Activated CD8-positive, alpha-beta memory T cell treated with anti-CD3 and anti-CD28 coated beads for 4 hours (primary cell): ENCODE results near the gene CMTM6.
"Not testable (repeated sequence)": the region's sequence is repeated elsewhere in the genome, so short reads cannot be mapped to it uniquely, and the experiment has no call there.

Experiments
- DNase-seq, 2 donors: peaks; one replicate each; pipeline ENCODE4 v3.0.0-alpha.2; 2020; ENCODE audit warnings: low read depth in 2 of 2

Gene CMTM6

DNA sequence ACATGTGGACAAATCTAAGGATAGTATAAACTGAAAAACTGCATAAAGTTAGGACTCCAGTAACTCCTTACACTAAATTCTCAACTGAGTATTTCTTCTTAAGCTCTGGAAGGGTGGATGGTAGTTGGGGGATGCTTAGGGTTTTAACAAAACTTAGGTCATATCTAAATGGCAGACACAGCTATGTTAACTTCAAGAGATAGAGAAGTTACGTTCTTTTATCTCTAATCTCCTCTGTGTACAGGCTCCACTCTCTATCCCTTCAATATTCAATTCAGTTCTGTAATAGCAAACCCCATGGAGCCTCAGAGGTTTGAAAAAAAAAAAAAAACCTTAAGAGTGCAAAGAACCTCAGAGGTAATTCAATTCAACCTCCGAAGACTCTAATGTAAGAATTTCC is 3.1 kb downstream of the CMTM6 start:
- no peak for DNase-seq

DNA sequence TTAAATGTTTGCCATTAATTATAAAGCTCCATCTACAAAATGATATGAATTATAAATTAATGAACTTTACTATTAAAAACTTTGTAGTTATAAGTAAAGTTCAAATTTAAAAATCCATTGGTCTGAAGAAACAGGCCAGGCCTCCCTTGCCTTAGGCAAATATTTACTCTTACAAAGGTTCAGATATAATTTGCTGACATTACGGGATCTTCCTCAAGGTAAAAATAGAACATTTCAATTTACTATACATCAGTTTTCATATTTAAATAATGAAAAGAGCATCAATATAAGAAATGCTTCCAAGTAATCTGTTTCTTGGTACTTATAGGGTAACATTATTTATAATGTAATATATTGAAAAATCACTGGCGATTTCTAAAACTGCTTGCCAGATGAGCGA is 3.7 kb downstream of the CMTM6 start:
- DNase-seq, result no peak

DNA sequence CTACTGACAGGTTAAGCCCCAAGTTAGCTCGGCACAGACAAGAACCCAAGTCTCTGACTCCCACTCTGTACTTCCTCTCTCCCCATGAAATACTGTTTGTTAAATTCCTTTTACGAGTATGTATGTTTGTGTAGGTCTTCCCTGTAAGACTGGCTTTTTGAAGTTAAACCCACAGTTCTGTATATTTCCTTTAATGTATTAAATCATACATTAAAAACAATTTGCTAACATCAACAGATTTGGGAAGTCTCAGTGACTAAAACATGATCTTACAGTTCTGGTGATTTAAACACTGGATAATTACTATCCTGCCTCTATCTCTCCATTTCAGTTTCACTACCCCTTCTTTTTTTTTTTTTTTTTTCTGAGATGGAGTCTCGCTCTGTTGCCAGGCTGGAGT is 4.4 kb downstream of the CMTM6 start:
- DNase-seq, result no peak

DNA sequence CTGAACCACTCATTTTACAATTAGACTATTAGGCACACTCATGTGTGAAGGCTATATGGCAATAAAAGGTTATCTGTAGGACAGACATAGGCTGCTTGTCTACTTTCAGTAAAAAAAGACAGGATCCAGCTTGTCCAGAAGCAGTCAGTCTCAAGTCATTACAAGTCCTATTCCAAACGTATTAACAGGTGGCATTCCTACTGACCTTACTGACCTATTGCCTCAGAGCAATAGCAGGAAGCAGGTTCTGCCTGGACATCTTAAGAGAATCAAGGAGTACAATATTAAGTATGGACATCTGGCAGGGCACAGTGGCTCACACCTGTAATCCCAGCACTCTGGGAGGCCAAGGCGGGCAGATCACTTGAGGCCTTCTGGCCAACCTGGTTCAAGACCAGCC is 7.0 kb downstream of the CMTM6 start:
- no peak for DNase-seq

DNA sequence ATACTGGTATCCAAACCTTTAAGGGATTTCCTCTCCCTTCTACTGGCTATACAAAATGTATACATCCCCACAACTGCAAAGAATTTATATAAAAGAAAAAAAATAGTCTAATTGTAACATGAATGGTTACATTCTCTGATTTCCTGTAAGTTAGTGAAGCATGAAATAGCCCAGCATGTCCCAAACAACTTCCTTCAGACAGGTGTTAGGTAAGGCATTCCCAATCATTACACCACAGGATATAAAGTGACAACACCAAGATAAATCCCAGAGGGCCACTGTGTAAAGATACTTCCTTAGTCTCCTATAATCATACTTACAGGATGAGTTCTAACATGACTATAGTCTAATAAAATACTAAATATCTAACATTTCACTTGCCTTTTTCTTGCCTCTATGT is 7.6 kb downstream of the CMTM6 start:
- no peak for DNase-seq

DNA sequence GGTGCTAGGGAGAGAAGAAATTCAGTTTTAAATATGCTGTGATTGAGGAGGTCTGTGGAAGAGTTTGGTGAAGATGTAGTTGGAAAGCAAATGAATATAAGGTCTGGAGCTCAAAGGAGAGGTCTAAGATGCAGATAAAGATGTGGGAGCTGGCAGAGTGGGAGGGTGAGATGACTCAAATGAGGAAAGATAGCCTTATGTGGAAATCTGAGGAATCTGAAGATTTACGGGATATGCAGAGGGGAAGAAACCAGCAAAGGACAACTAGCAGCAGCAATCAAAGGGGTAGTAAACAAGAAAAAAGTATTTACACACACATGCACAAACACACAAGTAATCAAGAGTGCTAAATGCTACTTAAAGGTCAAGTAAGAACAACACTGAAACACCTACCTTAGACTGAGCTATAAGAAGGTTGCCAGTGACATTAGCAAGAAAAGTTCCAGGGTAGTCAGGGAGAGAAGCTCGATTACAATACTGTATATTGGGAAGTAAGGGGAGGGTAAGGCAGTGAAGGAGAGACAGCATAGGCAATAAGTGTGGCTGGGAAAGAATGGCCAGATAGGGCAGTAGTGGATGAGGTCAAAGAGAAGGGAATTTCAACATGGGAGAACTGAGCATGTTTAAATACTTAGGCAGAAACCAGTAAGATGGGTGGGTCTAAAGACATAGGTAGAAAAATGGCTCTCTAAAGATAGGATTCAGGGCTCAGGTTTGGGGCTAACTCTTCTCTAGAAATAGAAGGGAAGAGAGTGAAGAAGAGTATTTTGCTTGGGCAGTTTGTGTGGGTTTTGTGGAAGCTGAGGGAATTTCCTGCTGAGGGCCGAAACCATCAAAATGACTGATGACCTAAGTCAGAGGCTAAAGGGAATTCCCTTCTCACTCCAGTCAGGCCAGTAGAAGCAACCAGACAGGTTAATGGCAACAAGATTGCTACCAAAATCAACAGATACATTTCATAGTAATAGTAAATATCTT is 8.9 kb downstream of the CMTM6 start:
- DNase-seq, result no peak

DNA sequence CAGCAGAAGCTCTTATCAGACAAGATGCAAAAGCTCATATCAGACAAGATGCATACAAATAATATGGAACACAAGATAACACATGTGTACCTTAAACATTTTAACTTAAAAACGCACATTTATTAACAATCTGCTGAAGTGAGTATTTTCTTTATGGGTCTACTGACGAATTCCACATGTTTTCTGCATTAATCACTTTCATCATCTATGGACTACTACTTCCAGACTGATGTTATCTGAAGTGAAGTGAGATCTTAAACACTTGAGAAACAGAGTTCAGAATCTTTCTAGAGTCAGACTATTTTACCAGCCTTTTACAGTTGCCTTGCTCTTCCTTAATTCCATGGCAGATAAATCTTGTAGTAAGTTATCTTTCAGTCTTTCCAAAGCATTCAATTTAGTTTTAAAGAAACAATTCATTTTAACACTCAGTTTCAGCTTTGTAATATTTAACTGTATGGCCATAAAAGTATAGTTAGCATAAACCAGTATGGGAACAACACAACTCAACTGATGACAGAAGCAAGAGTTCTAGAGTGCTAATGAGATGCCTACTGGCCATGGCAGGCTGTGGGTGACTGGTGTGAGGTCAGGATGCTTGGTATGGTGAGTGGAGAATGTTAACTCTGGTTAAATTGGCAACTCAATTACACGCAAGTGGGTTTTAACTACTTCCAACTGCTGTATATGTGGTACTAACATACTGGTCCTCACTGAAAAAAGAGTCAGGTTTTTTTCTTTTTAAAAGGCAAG is 9.8 kb downstream of the CMTM6 start:
- no peak for DNase-seq

DNA sequence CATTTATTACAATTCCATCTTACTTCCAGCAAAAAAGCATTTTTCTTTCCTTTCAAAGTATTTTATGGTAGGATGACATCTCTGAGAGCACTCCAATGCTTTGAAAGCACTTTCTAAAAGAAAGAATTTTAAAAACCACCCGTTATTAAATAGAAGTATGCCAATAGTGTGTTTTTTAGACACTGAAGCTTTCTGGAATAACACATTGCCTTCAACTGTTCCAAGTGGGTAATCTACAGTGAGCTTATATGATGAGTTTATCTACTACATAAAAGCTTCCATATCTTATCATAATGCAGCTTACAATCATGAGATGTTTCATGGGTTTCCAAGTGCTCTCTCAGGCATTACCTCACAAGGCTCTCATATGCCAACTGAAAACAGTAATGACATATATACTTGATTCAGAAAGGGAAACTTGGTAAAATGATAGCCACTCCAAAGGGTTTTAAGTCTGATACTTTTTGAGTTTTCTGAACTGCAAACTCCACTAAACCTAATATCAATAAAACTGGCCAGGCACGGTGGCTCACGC is 14.1 kb downstream of the CMTM6 start:
- DNase-seq, result no peak

DNA sequence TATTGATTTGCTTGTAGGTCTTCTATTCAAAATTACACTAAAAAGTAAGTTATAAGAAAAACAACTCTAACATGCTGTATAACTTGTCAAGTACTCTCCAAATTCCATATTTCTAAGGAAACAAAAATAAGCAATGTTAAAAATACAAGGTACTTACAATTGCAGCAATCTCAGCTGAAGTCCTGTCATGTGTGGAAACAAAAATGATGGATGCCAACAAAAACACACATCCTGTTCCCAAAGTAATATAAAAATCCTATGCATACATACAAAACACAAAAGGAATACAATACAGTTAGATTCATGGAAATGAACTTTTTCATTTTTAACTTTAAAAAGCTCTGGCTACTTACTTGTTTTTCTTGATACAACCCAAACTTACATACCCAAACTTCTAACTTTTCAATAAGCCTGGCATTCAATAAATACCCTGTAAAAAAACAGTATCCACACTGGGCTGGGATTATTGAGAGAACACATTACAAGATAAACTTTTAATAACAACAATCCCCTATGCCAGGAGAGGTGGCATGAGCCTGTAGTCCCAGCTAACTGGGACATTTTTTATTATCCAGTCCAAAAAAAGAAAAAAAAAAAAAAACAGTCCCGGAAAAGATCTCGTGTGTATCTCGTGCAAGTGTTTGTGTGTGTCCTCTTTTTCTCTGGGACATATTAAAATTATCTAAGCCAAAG is 14.7 kb downstream of the CMTM6 start:
- DNase-seq, result no peak

DNA sequence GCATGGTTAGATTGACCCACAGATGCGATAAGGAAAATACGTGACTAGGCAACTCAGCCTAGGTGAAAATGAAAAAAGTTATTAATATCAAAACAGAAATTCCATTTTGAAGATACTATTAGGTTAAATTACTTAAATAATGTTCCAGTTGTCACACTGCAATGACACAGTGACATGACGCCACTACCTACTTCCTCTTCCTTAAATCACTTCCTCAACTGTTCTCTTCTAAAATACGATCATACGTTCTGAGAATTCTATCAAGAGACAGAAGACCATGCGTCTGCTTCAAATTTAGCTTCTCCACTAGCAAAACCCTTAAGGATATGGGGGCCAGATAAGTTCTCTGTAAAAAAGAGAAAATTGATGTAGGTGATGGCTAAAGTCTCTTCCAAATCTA is 18.2 kb downstream of the CMTM6 start:
- no peak for DNase-seq

DNA sequence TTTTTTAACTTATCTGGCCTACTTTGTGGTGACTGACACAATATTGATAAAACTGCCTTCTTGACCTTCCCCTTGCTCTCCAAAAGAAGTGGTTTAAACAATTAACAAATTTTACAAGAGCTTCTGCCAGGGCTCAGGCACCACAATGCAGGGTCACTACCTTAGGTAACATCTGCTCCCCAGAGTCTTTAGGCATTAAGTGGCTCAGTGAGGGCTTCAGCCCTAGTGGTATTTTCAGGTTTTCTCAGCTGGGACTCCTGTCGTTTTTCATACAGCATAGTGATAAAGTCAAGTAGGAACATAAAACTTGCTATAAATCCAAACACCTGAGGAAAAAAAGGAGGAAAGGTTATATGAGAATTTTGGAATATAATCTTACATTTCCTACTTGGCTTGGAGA is 18.9 kb downstream of the CMTM6 start:
- DNase-seq, result no peak

DNA sequence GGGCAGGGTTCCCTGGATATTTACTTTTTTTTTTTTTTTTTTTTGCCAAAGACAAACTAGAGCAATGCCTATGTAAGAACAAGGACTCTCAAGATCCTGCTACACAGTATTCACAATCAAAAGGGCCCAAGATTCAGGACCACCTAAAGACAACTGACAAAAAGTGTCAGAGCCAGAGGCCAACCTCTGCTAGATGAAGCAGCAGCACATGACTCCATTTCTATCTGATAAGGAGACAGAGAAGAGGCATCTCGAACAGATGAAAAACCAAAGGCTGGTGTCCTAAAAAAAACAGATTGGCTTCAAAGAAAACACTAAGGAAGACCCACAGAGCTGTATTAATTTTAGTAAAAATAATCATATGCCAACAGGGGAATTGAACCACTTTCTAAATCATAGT is 20.0 kb downstream of the CMTM6 start:
- DNase-seq, result no peak

DNA sequence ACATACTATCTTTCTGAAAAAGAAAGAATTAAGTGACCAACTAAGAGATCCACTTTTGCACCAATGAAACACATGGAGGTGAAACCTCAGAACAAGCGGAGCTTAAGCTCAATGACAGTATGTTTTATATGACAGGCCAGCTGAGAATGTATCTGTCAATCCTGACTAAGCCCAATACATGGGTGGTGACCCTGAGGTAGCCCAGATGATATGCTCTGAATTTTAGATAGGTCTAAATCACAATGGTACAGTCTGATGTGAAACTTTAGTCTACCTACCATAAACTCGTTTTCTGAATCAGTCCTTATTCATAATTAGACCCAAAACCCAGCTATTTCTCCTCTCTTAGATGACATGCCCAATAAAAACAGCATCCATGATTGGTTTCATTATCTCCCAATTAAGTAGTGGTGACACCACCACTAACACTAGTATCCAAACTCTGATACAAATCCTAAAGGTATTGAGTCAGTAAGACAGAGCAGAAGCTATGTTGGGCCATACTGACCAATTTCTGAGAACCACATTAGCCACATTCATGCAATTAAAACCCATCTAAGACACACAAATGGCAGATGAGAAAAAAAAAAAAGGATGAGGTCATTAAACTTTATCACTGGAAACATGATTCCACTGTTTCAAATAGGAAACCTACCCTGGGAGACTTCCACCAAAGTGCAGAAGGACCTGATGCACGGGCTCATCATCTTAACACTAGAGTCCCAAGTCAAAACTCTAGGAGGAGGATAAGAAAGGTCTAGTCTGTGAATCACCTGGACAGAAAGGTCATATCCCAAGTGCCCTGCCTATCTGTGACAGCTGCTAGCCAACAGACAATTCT is 20.6 kb downstream of the CMTM6 start:
- no peak for DNase-seq

DNA sequence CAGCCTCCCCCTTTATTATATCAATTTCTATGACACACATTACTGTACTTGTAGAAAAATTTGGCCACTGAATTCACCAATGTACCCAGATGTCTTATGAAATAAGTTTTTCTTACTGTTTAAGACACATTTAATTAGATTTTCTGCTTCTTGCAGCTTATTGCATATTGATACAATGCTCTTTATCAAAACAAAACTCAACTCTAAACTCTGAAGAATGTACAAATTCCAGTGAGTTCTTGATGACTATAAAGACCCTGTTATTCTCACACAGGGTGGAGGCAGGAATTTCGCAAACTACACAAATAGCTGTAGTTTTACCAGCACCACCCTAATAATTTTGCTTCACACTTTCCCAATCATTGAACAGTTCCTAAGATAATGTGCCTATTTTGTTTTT is 22.0 kb downstream of the CMTM6 start:
- no peak for DNase-seq

DNA sequence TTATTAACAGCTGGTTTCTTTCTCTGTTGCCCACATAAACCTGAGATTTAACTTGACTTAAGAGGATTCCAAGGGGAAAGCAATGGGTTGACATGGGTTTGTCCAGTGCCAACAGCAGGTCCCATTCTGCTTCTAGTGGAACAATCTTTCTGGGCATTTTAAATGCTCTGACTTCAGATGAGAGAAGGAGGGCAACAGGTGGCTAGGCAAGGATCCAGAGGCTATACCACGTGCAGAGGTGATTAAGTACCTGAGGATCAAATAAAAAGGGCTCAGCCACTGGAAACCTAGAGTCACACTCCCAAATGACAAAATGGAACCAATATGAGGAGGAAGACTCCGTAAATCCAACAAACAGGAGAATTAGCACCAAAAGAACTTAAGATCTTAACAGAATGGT is 28.5 kb downstream of the CMTM6 start:
- no peak for DNase-seq

DNA sequence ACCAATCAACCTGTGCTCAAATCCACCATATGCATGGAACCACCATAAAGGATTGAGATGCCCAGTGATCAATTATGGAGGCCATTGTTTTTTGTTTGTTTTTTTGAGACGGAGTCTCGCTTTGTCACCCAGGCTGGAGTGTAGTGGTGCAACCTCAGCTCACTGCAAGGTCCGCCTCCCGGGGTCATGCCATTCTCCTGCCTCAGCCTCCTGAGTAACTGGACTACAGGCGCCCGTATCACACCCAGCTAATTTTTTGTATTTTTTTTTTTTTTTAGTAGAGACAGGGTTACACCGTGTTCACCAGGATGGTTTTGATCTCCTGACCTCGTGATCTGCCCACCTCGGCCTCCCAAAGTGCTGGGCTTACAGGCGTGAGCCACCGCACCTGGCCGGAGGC is 30.5 kb downstream of the CMTM6 start:
- not testable (repeated sequence) for DNase-seq

DNA sequence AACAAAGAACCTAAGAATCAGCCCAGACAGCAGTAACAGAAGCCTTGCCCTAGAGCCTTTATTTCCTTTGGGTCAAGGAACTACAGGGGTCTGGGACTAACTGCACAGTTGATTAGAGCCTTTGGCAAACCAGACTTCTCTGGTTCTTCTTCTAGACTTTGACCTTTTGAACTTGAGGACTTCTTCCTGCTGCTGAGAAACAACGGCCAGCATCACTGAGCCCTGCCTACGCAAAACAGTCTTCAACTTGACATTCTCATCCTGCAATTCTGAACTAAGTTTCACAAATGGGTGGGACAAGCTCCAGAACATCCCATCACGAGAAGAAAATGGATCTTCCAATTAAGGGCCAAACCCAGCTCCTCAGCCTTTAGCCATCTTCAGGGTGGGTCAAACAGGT is 31.4 kb downstream of the CMTM6 start:
- no peak for DNase-seq

DNA sequence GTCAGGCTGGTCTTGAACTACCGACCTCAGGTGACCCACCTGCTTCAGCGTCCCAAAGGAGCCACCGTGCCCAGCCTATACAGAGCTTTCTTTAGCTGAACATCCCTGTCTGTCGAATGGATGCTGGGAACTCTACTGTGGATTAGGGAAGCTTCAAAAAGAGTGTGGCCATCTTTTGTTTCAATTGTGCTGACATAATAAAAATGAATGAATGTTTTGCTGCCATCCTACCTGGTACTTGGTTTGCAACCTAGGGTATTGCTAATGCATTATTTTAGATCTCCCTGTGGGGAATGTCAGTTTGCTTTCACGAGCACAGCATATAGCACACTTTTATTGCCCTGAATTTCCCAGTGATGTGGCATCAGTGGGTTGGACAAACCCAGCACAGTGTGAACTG is 32.3 kb downstream of the CMTM6 start:
- DNase-seq, result no peak

DNA sequence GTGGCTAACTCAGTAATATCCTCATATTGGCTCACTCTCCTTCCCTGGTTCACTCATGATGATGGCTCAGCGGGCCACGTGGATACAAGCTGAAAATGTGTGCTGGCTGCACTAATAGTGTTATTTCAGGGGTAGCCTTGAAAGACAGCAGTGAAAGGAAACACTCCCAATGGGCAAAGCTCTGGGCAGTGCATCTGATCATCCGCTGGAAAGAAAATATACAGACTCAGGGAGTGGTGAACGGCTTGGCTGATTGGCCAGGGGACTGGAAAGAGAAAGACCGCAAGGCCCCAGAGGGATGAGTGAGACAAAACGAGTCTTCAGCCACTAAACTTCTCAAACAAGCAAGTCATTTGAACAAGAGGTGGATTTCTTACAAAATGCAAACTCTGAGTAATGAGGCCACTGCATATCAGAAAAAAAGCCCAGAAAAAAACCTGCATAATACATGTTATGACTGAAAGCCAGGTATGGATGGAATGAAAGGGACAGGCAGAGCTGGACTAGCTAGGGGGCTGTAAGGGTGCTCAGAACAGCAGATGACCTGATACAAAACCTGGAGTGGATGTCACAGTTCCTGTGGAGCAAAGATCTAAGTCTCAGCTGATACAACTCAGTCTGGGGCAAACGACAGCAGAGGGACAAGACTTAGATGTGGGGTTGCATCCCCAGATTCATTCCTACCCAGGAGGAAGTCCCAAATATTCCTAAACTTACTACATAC is 33.3 kb downstream of the CMTM6 start:
- DNase-seq, result no peak

DNA sequence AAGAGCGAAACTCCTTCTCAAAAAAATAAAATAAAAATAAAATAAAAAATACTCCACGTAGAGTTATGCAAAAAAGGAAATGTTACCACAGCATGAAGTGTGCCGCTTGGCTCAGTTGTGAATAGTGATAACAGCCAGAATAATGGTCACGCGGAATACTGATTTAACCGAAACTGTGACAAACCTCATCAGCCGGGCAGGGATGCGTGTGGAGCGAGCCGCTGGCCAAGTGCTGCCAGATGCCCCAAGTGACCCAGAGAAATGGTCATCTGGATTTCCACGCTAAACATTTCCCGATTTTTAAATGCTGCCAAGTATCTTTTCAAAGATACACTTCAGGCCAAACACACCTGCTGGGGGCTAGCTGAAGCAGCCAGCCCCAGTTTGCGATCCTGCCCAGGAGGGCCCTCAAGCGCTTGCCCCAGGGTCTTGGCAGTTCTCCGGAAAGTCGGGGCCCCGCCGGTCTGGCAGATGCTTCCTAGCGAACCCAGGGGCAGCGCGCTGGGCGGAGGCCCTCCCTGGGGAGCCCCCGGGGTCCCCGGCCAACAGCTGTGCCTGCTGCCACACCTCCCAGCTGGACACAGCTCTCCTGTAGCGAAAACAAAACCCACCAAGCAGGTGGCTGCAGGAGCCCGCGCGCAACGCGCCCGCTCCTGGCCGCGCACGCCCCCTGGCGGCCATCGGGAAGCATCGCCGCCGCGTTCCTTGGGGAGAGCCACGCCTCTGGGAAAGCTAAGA is 35.1 kb downstream of the CMTM6 start:
- peak; percentile 41 to 46 for DNase-seq
